ENCODE data around the gene GPR150. TPM values are rescaled to one million over a fixed set of nuclear protein-coding genes. Genes with fewer than 3 reads are reported as not detected.

GPR150 gene
- total and polyA plus RNA-seq, 10 of the 15 experiments (the other 5 are each of a cell fraction or from before 2014, with no cell fraction given) = 0.08 to 1.1 (median 0.37) TPM; not detected in 1

DNA sequence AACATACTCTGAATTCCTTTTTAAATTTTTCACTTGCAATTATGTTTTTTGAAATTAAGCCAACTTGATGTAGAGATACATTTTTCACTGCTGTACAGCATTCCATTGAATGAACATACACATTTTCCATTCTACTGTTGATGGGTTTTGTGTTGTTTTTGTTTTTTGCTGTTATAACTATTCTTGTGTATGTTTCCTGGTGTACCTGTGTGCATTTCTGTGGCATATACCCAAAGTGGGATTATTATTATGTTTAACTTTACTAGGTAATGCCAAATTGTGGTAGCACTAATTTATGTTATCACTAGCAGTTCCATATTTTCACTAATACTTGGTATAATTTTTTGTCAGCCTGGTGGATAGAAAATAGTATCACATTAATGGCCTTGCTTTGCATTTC, 29.4 kb downstream of the GPR150 start (continued):
- TF ChIP-seq, protein P1, sequence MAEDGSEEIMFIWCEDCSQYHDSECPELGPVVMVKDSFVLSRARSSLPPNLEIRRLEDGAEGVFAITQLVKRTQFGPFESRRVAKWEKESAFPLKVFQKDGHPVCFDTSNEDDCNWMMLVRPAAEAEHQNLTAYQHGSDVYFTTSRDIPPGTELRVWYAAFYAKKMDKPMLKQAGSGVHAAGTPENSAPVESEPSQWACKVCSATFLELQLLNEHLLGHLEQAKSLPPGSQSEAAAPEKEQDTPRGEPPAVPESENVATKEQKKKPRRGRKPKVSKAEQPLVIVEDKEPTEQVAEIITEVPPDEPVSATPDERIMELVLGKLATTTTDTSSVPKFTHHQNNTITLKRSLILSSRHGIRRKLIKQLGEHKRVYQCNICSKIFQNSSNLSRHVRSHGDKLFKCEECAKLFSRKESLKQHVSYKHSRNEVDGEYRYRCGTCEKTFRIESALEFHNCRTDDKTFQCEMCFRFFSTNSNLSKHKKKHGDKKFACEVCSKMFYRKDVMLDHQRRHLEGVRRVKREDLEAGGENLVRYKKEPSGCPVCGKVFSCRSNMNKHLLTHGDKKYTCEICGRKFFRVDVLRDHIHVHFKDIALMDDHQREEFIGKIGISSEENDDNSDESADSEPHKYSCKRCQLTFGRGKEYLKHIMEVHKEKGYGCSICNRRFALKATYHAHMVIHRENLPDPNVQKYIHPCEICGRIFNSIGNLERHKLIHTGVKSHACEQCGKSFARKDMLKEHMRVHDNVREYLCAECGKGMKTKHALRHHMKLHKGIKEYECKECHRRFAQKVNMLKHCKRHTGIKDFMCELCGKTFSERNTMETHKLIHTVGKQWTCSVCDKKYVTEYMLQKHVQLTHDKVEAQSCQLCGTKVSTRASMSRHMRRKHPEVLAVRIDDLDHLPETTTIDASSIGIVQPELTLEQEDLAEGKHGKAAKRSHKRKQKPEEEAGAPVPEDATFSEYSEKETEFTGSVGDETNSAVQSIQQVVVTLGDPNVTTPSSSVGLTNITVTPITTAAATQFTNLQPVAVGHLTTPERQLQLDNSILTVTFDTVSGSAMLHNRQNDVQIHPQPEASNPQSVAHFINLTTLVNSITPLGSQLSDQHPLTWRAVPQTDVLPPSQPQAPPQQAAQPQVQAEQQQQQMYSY (CRISPR knock-in tag; IDR thresholded peaks at IDR 0.05) = no peak
- TF ChIP-seq, protein P2, sequence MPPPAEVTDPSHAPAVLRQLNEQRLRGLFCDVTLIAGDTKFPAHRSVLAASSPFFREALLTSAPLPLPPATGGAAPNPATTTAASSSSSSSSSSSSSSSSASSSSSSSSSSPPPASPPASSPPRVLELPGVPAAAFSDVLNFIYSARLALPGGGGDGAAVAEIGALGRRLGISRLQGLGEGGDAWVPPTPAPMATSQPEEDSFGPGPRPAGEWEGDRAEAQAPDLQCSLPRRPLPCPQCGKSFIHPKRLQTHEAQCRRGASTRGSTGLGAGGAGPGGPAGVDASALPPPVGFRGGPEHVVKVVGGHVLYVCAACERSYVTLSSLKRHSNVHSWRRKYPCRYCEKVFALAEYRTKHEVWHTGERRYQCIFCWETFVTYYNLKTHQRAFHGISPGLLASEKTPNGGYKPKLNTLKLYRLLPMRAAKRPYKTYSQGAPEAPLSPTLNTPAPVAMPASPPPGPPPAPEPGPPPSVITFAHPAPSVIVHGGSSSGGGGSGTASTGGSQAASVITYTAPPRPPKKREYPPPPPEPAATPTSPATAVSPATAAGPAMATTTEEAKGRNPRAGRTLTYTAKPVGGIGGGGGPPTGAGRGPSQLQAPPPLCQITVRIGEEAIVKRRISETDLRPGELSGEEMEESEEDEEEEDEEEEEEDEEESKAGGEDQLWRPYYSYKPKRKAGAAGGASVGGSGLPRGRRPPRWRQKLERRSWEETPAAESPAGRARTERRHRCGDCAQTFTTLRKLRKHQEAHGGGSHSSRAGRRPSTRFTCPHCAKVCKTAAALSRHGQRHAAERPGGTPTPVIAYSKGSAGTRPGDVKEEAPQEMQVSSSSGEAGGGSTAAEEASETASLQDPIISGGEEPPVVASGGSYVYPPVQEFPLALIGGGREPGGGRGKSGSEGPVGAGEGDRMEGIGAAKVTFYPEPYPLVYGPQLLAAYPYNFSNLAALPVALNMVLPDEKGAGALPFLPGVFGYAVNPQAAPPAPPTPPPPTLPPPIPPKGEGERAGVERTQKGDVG (CRISPR knock-in tag; IDR thresholded peaks at IDR 0.05) = no peak

- H3K27me3 ChIP-seq (replicated peaks in 1 of 2; ENCODE audit: control insufficient read depth in 2 of 2, insufficient read depth in 2 of 2, low read length in 1 of 2) = no peaks in the 10 kb centered on the region
- DNase-seq (ENCODE audit: low read depth, low spot score) (no peak), FAIRE-seq (no peak), ATAC-seq (no peak)
- H3K9ac ChIP-seq (ENCODE audit: control insufficient read depth, insufficient read depth, low read length) = no peak overlapping the region
- intact Hi-C loops (cut with micrococcal nuclease; ENCODE audit: unreplicated experiment) = loop anchor here (10.0 kb wide), 2 partner anchors 305 to 685 kb away; no protein-coding TSS in a partner anchor
- SMC1A ChIA-PET (ENCODE audit: uncharacterized antibody, unreplicated experiment) = interaction anchor here (0.6 to 0.9 kb wide), 3 partner anchors 14 to 198 kb away, joined by 3 to 4 read pairs (median 3); no protein-coding TSS in a partner anchor
- H3K4me2 ChIP-seq (ENCODE audit: control insufficient read depth, insufficient read depth) = no peak overlapping the region
- no TSS peak for BruUV-seq (replicated peaks)
- H3K27ac ChIP-seq (ENCODE audit: control insufficient read depth, insufficient read depth) = no peak overlapping the region
- H3K4me1 ChIP-seq (ENCODE audit: control insufficient read depth, insufficient read depth, low read length) = peaks cover 5% of the 10 kb centered on the region
- TF ChIP-seq NR2C1 (IDR thresholded peaks at IDR 0.05) (no peak), RUNX3 (IDR thresholded peaks at IDR 0.05; ENCODE audit: low read length) (no peak), WRNIP1 (IDR thresholded peaks at IDR 0.05; ENCODE audit: borderline replicate concordance, low read depth, low read length) (no peak), TBL1XR1 (IDR thresholded peaks at IDR 0.05; ENCODE audit: low read depth, low read length) (no peak), EP300 (IDR thresholded peaks at IDR 0.05; ENCODE audit: borderline replicate concordance in 1 of 2, control insufficient read depth in 1 of 2, low read depth in 2 of 2, low read length in 2 of 2) (no peak), CHD2 (IDR thresholded peaks at IDR 0.05; ENCODE audit: borderline replicate concordance, low read depth, low read length) (no peak), STAT3 (IDR thresholded peaks at IDR 0.05; ENCODE audit: low read depth, low read length) (no peak), NFYB (IDR thresholded peaks at IDR 0.05; ENCODE audit: insufficient read depth, low read depth, low read length) (no peak), TCF3 (IDR thresholded peaks at IDR 0.05; ENCODE audit: borderline replicate concordance, insufficient read depth, low read depth, low read length) (no peak)
- TF ChIP-seq, protein P3, sequence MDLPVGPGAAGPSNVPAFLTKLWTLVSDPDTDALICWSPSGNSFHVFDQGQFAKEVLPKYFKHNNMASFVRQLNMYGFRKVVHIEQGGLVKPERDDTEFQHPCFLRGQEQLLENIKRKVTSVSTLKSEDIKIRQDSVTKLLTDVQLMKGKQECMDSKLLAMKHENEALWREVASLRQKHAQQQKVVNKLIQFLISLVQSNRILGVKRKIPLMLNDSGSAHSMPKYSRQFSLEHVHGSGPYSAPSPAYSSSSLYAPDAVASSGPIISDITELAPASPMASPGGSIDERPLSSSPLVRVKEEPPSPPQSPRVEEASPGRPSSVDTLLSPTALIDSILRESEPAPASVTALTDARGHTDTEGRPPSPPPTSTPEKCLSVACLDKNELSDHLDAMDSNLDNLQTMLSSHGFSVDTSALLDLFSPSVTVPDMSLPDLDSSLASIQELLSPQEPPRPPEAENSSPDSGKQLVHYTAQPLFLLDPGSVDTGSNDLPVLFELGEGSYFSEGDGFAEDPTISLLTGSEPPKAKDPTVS (IDR thresholded peaks at IDR 0.05; ENCODE audit: low read depth, low read length) = no peak
- no peak overlapping the region for H3K4me3 ChIP-seq
- H2AFZ ChIP-seq (ENCODE audit: control insufficient read depth, low read depth, low read length) = no peak overlapping the region
- RAD21 ChIA-PET (ENCODE audit: unreplicated experiment) = no interaction called here
- POLR2A ChIA-PET = interaction anchor here (0.6 kb wide), 1 partner anchor 466 kb away, joined by 3 read pairs; no protein-coding TSS in a partner anchor
- in situ Hi-C loops (cut with MboI) = no loop called here
- H4K20me1 ChIP-seq (ENCODE audit: control insufficient read depth, insufficient read depth) = no peaks in the 10 kb centered on the region
- CTCF ChIA-PET = interaction anchor here (0.7 to 4.8 kb wide), 4 partner anchors 12 to 196 kb away, joined by 4 to 30 read pairs (median 6); no protein-coding TSS in a partner anchor
- H3K79me2 ChIP-seq (ENCODE audit: control insufficient read depth, insufficient read depth, low read length) = no peaks in the 10 kb centered on the region
- no peaks in the 10 kb centered on the region for H3K9me3 ChIP-seq (replicated peaks; ENCODE audit: control insufficient read depth, insufficient read depth, low read length)
- H3K36me3 ChIP-seq (ENCODE audit: control insufficient read depth in 2 of 2, insufficient read depth in 2 of 2, low read length in 1 of 2) = no peaks in the 10 kb centered on the region
Measured at GRCh38 chr5:95649842-95650620, 30.1 kb downstream of the GPR150 start.

Measured in GM12878 (cell line).